HG02759 (cell line): Measurements from ENCODE around the gene RACGAP1.

Experiments
- ATAC-seq: cut with Tn5 transposase; IDR thresholded peaks from one replicate; pipeline ENCODE4 v1.9.1; 2021; ENCODE audit warnings: mild to moderate bottlenecking, moderate library complexity; ENCODE audit not compliant: unreplicated experiment

RACGAP1 gene

GRCh38 chr12:49972641-49973360 is 52.5 kb downstream of the RACGAP1 start, which contains the start of gene AQP6:
Gene AQP6 (plus strand): TSS chr12:49972947. CDS start chr12:49973174, 227 bp downstream.
- ATAC-seq: no peak

- no peak for ATAC-seq
Measured at GRCh38 chr12:49972129-49972528, 53.2 kb downstream of the RACGAP1 start.

GRCh38 chr12:49971141-49971540 is 54.2 kb downstream of the RACGAP1 start:
- no peak for ATAC-seq

GRCh38 chr12:49970658-49971057 is 54.6 kb downstream of the RACGAP1 start:
- ATAC-seq: no peak

- ATAC-seq: no peak
Measured at GRCh38 chr12:49969651-49970429, 55.5 kb downstream of the RACGAP1 start.

GRCh38 chr12:49969027-49969426 is 56.3 kb downstream of the RACGAP1 start:
- no peak for ATAC-seq

- ATAC-seq: no peak
Measured at GRCh38 chr12:49968471-49968870, 56.8 kb downstream of the RACGAP1 start.

- ATAC-seq: no peak
Measured at GRCh38 chr12:49967777-49968250, 57.5 kb downstream of the RACGAP1 start.

- ATAC-seq: peak; percentile 79
Measured at GRCh38 chr12:49967042-49967776, 58.1 kb downstream of the RACGAP1 start.

- ATAC-seq: no peak
Measured at GRCh38 chr12:49966511-49967041, 58.7 kb downstream of the RACGAP1 start.

GRCh38 chr12:49965836-49966235 is 59.5 kb downstream of the RACGAP1 start:
- no peak for ATAC-seq

- ATAC-seq: no peak
Measured at GRCh38 chr12:49964849-49965624, 60.3 kb downstream of the RACGAP1 start.

GRCh38 chr12:49963976-49964815 is 61.1 kb downstream of the RACGAP1 start:
- ATAC-seq: no peak

- ATAC-seq: no peak
Measured at GRCh38 chr12:49962861-49963765, 62.2 kb downstream of the RACGAP1 start.

GRCh38 chr12:49961993-49962764 is 63.1 kb downstream of the RACGAP1 start:
- ATAC-seq: no peak

GRCh38 chr12:49961111-49961922 is 64.0 kb downstream of the RACGAP1 start, which contains the start of gene AQP5:
Gene AQP5 (plus strand): TSS chr12:49961872. CDS start chr12:49962018, 146 bp downstream.
- ATAC-seq: no peak
